GM12874 (cell line): ENCODE measurements around the gene LCNL1.
A peak's percentile ranks its signal among the peaks of the same experiment; 100 is the strongest.

Experiments used
- TF ChIP-seq, protein P1 (sequence below): IDR thresholded peaks from 2 replicates; pipeline ENCODE4 v1.5.1; 2011; ENCODE audit warnings: low read depth, mild to moderate bottlenecking, control low read depth, low read length, moderate library complexity; ENCODE audit not compliant: insufficient read depth

The LCNL1 gene

DNA sequence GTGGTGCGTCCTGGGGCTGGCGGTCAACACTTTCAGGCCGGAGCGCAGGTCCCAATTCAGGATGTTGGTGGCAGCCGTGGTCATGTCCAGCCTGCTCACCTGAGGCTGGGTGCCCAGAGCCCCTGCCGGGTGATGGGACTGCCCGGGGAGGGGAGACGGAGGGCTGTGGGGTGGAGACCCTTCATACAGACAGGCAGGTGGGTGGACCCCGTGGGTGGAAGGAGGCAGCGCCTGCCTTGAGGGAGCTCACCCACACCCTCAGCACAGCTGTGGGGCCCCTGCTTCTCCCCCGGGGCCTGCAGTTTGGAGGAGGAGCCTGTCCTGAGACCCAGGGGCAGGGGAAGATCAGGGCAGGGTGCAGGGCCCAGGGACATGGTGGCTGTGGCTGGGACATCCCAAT, 12.4 kb upstream of the LCNL1 start:
- TF ChIP-seq, protein P1, sequence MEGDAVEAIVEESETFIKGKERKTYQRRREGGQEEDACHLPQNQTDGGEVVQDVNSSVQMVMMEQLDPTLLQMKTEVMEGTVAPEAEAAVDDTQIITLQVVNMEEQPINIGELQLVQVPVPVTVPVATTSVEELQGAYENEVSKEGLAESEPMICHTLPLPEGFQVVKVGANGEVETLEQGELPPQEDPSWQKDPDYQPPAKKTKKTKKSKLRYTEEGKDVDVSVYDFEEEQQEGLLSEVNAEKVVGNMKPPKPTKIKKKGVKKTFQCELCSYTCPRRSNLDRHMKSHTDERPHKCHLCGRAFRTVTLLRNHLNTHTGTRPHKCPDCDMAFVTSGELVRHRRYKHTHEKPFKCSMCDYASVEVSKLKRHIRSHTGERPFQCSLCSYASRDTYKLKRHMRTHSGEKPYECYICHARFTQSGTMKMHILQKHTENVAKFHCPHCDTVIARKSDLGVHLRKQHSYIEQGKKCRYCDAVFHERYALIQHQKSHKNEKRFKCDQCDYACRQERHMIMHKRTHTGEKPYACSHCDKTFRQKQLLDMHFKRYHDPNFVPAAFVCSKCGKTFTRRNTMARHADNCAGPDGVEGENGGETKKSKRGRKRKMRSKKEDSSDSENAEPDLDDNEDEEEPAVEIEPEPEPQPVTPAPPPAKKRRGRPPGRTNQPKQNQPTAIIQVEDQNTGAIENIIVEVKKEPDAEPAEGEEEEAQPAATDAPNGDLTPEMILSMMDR, result no peak

DNA sequence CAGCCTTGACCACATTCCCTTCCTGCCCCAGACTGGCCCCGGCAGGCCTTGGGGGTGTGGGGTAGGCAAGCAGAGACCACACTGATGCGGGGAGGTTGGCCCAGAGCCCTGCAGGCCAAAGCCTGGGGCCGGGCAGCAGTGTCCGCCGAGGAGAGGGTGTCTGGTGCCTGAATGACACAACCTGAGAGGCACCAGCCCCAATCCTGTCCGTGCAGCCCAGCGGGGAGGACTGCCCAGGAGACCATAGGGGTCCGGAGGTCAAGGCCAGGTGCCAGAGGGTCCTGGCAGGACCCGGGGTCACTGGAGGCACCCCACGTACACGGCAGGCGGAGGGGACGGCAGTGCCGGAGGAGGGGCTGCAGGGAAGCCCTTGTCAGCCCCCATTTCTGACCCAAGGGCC, 11.0 kb upstream of the LCNL1 start:
- TF ChIP-seq, protein P1, result no peak

DNA sequence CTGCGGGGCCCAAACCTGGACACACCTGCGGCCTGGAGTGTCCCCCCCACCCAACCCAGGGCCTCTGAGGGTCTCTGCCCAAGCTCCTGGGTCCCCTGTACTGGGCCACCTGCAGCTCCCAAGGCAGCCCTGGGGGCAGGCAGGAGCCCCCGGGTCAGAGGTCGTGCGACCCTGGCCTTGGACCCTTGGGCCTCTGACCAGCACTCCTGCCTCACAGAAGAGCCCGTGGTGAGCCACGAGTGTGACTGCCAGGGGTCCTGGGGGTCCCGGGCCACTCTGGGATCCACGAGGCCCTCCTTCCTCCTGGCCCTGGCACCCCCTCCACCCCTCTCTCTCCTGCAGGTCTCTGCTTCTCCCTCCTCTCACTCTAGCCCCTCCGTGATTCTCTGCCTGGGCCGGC, 10.5 kb upstream of the LCNL1 start:
- TF ChIP-seq, protein P1, result no peak

DNA sequence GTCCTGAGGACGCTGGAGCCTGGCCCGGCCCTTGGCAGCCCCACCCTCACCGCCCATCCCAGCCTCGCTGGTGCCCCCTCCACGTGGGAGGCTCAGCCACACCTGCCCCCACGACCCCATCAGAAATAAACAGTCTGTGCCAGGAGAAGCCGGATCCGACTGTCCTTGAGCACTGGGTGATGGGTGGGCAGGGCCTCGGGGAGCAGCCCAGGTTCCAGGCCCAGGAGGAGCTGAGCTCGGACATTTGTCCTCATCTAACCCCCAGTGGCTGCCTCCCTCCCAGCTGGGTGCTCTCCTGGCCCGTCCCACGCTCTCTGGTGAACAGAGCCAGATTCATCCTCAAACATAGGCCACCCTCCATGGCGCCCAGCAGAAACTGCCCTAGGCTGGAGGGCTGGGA, 10.1 kb upstream of the LCNL1 start:
- TF ChIP-seq, protein P1, result no peak

DNA sequence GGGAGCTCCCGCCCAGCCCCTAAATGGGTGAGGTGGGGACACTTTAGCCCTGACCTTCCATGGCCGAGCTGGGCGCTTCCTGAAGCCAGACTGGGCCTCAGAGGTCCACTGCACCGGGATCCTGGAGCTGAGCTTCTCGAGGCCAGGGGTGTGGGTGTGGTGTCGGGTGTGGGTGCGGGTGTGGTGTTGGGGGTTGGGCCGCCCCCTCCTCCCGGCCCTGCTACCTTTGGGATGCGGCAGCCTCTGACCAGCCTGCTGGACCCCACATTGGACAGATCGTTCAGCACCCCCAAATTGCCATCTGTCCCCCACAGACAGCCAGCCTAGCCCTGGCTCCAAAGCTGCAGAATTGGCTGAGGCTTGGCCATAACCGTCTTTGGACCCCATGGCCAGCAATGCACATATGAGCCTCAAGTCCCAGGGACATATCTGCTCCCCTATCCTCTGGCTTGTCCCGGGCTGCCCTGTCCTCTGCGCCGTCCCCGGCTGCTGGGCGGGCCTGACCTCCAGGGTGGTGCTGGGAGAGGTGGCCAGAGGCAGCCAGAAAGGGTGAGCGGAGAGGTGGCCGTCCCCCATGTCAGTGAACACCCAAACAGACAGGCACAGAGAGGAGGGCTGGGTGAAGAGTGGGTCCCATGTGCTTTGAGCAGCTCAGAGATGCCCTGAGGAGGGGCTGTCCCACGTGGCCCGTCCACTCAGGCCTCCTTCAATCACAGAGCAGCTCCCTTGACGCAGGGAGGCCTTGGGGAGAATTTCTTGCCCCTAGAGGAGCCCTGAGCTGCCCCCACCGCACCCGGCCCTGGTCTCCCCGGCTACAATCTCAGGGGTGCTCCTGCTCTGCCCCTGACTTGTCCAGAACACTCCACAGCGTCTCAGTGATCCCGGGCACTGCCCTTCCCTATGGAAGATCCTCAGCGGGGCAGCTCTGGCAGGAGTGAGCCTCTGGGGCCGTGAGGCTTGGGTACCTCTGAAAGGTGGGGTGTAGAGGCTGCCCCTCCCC, 8.9 kb upstream of the LCNL1 start:
- TF ChIP-seq, protein P1, result no peak

DNA sequence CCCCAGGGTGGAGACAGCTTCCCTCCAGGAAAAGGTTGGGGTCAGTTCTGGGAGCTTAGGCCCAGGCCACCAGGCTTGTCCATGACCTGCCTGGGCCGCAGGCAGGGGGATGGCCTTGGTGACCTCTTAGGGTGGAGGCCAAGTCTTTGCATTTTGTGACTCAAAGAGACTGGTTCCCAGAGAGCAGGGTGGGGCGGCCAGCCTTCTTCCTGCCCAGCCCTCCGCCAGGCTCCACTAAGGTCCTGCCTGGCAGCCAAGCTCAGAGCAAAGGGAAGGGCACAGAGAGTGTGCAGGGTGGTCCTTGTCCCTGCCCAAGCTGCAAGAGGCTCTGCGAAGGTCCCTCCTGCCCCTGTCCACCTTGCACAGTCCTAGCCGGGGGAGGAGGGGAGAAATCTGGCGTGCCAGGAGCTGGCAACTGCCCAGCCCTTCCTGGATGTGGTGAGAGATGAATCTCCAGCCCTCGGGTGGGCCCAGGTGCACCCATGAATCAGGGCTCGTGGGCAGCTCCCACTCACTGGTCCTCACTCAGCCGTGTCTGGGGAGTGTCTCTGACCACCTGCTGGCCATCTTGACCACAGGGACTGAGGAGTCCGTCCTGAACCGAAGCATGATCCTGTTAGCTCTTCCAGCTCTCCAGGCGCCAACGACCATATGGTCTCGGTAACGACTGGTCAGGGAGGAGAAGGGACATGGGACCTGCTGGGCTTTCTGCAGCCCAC, 7.8 kb upstream of the LCNL1 start:
- TF ChIP-seq, protein P1, result no peak

DNA sequence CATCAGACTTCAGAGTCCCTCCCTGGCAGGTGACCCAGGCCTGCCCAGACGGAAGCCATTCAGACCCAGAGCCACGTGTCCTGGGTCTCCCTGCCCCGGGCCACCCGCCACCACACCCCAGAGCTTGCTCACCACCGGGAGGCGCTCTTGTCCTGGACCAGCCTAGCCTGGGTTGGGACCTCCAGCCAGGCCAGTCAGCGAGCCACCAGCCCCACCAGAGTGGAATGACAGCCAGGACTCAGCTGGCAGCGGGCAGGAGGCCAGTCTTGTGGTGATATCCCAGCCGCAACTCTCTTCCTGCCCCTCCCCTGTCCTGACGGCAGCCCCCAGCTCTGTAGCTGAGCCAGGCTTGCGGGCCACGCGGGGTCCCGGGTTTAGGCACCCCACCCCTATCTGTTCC, 7.1 kb upstream of the LCNL1 start:
- TF ChIP-seq, protein P1, result peak; percentile 38
